Large intestine (tissue), 3 donors: Measurements from ENCODE around the gene CTNNA1. TPM values are rescaled to one million over a fixed set of nuclear protein-coding genes. Genes with fewer than 3 reads are reported as not detected.

ENCODE experiments used
- DNase-seq, 2 donors: peaks; one replicate each; pipeline versions ENCODE4 v3.0.0 to v3.0.0-alpha.2; 2013
- H3K27ac ChIP-seq: one replicate; pipeline ENCODE4 v1.5.1; 2013; ENCODE audit warnings: low read length
- H3K27me3 ChIP-seq: 2 replicates; pipeline ENCODE4 v1.6.1; 2013; ENCODE audit warnings: low read length; ENCODE audit not compliant: control insufficient read depth, insufficient read depth
- H3K36me3 ChIP-seq: 2 replicates; pipeline ENCODE4 v1.6.1; 2013; ENCODE audit warnings: low read length; ENCODE audit not compliant: control insufficient read depth, insufficient read depth
- H3K4me1 ChIP-seq: one replicate; pipeline ENCODE4 v1.6.1; 2013; ENCODE audit warnings: low read length; ENCODE audit not compliant: control insufficient read depth, insufficient read depth
- H3K4me3 ChIP-seq: one replicate; pipeline ENCODE4 v1.5.1; 2013; ENCODE audit warnings: low read length
- H3K9me3 ChIP-seq: one replicate; pipeline ENCODE4 v1.6.1; 2013; ENCODE audit warnings: mild to moderate bottlenecking, low read depth, low read length, moderate library complexity; ENCODE audit not compliant: control insufficient read depth
- WGBS: methylation state at CpG from one replicate; pipeline ENCODE4 v1.1.5; 2013; ENCODE audit warnings: low lambda C conversion rate; ENCODE audit not compliant: insufficient coverage; 5-methylcytosine and 5-hydroxymethylcytosine counted together
- polyA plus RNA-seq: library from polyadenylated mRNA; unstranded; fragments of 120-200 nt; gene quantifications from one replicate; pipeline ENCODE4 v1.2.1, GENCODE V29; 2013

CTNNA1 gene
- polyA plus RNA-seq, 1 donor, result 287 TPM

GRCh38 chr5:138936225-138936967 lies 183.2 kb downstream of the CTNNA1 start:
- WGBS, result no CpG with 5 or more reads among the region's 22 CpGs
- Histone ChIP-seq H3K27ac (no peak overlapping the region), H3K4me1 (no peaks in the 10 kb centered on the region), H3K9me3 (no peaks in the 10 kb centered on the region), H3K36me3 (peaks cover 52% of the 10 kb centered on the region), H3K27me3 (no peaks in the 10 kb centered on the region), H3K4me3 (no peak overlapping the region)
- DNase-seq, result no peak

GRCh38 chr5:138936968-138937345 lies 183.7 kb downstream of the CTNNA1 start:
- no peaks in the 10 kb centered on the region for H3K27me3 ChIP-seq
- no peaks in the 10 kb centered on the region for H3K4me1 ChIP-seq
- DNase-seq, result no peak
- H3K36me3 ChIP-seq, result peaks cover 46% of the 10 kb centered on the region
- H3K27ac ChIP-seq, result no peak overlapping the region
- no CpG with 5 or more reads among the region's 2 CpGs for WGBS
- no peaks in the 10 kb centered on the region for H3K9me3 ChIP-seq
- H3K4me3 ChIP-seq, result no peak overlapping the region

GRCh38 chr5:138937392-138938387 lies 184.5 kb downstream of the CTNNA1 start:
- no peak overlapping the region for H3K4me3 ChIP-seq
- no peak for DNase-seq
- peaks cover 39% of the 10 kb centered on the region for H3K36me3 ChIP-seq
- no peaks in the 10 kb centered on the region for H3K9me3 ChIP-seq
- H3K27me3 ChIP-seq, result no peaks in the 10 kb centered on the region
- H3K27ac ChIP-seq, result no peak overlapping the region
- WGBS, result no CpG with 5 or more reads among the region's 25 CpGs
- no peaks in the 10 kb centered on the region for H3K4me1 ChIP-seq

- no peak overlapping the region for H3K27ac ChIP-seq
- H3K27me3 ChIP-seq, result no peaks in the 10 kb centered on the region
- peaks cover 34% of the 10 kb centered on the region for H3K36me3 ChIP-seq
- 54% methylated on average over 4 of the region's 5 CpGs for WGBS
- DNase-seq, result no peak
- no peak overlapping the region for H3K4me3 ChIP-seq
- H3K9me3 ChIP-seq, result no peaks in the 10 kb centered on the region
- no peaks in the 10 kb centered on the region for H3K4me1 ChIP-seq
Measured at GRCh38 chr5:138938526-138938925, 185.3 kb downstream of the CTNNA1 start.

GRCh38 chr5:138942066-138942465 lies 188.8 kb downstream of the CTNNA1 start:
- 100% methylated on average over 1 of the region's 2 CpGs for WGBS
- Histone ChIP-seq H3K4me1 (no peaks in the 10 kb centered on the region), H3K27ac (no peak overlapping the region), H3K27me3 (no peaks in the 10 kb centered on the region), H3K36me3 (peaks cover 24% of the 10 kb centered on the region), H3K9me3 (no peaks in the 10 kb centered on the region), H3K4me3 (no peak overlapping the region)
- DNase-seq, result no peak

GRCh38 chr5:138942861-138943260 lies 189.6 kb downstream of the CTNNA1 start:
- DNase-seq, result no peak
- Histone ChIP-seq H3K9me3 (no peaks in the 10 kb centered on the region), H3K36me3 (peaks cover 31% of the 10 kb centered on the region), H3K4me1 (no peaks in the 10 kb centered on the region), H3K27ac (no peak overlapping the region), H3K27me3 (no peaks in the 10 kb centered on the region), H3K4me3 (no peak overlapping the region)
- WGBS, result no CpG with 5 or more reads among the region's 3 CpGs

- Histone ChIP-seq H3K9me3 (no peaks in the 10 kb centered on the region), H3K36me3 (peaks cover 32% of the 10 kb centered on the region), H3K4me1 (no peaks in the 10 kb centered on the region), H3K4me3 (no peak overlapping the region), H3K27me3 (no peaks in the 10 kb centered on the region), H3K27ac (no peak overlapping the region)
- WGBS, result no CpG with 5 or more reads among the region's 6 CpGs
- DNase-seq, result no peak
Measured at GRCh38 chr5:138943599-138944173, 190.5 kb downstream of the CTNNA1 start.

- Histone ChIP-seq H3K27ac (no peak overlapping the region), H3K9me3 (no peaks in the 10 kb centered on the region), H3K4me1 (no peaks in the 10 kb centered on the region), H3K36me3 (peaks cover 32% of the 10 kb centered on the region), H3K4me3 (no peak overlapping the region), H3K27me3 (no peaks in the 10 kb centered on the region)
- DNase-seq, result no peak
- no CpG with 5 or more reads among the region's 23 CpGs for WGBS
Measured at GRCh38 chr5:138944527-138945322, 191.5 kb downstream of the CTNNA1 start.

GRCh38 chr5:138945421-138946240 lies 192.4 kb downstream of the CTNNA1 start:
- Histone ChIP-seq H3K4me3 (no peak overlapping the region), H3K36me3 (peaks cover 36% of the 10 kb centered on the region), H3K27me3 (no peaks in the 10 kb centered on the region), H3K4me1 (no peaks in the 10 kb centered on the region), H3K9me3 (no peaks in the 10 kb centered on the region), H3K27ac (no peak overlapping the region)
- DNase-seq, result no peak
- no CpG with 5 or more reads among the region's 23 CpGs for WGBS
